ENCODE results near the gene KCTD20.

- TF ChIP-seq CTCF (IDR thresholded peaks at IDR 0.05) (no peak), POLR2AphosphoS5 (IDR thresholded peaks at IDR 0.05) (no peak)
These were observed 49.3 kb downstream of the KCTD20 start for GRCh38 chr6:36492092-36492491.

All from gastroesophageal sphincter (tissue), 3 donors.